GM12873 (cell line): ENCODE measurements around the gene RGL2.
A peak's percentile ranks its signal among the peaks of the same experiment; 100 is the strongest.

Experiments used
- CTCF ChIP-seq: IDR thresholded peaks from 2 replicates; pipeline ENCODE4 v1.5.1; 2012; ENCODE audit warnings: low read depth, mild to moderate bottlenecking, moderate library complexity, low read length, control low read depth; ENCODE audit not compliant: insufficient read depth; ENCODE audit errors: missing control alignments

The RGL2 gene

DNA sequence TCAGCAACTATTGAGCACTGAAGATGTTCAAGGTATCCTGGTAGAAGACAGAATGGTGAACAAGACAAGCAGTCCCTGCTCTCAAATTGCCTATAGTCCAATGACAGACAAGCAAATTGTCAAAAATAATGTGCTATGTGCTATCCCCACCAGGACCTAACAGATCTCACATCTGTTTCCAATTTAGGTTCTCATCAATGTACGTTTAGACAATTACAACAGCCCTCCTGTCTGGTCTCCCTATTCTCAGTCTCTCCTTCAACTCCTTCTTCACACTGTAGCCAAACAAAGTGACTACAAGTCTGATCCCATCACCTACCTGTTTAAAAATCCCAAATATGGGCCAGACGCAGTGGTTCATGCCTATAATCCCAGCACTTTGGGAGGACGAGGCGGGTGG lies 7.6 kb upstream of the RGL2 start:
- TF ChIP-seq CTCF, result no peak

DNA sequence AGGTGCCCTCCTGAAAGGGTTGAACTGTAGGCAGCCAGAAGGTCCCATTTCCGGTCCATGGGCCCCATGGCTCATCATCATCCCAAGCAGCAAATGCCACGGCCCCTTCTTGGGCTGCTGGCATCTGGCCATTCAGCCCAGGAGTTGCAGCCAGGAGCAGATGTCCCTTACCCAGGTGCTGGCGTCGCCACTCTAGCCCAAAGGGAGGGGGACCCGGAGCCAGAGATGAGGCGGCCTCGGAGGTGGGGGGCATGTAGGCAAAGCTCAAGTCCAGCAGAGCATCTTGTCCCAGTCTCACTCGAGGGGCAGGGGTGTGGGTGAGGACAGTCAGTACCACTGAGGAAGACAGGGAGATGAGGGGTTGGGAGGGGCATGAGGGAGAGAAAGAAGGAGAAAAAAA lies 6.3 kb upstream of the RGL2 start:
- TF ChIP-seq CTCF, result no peak

GRCh38 chr6:33304216-33304615 lies 5.5 kb upstream of the RGL2 start:
- TF ChIP-seq CTCF, result no peak

DNA sequence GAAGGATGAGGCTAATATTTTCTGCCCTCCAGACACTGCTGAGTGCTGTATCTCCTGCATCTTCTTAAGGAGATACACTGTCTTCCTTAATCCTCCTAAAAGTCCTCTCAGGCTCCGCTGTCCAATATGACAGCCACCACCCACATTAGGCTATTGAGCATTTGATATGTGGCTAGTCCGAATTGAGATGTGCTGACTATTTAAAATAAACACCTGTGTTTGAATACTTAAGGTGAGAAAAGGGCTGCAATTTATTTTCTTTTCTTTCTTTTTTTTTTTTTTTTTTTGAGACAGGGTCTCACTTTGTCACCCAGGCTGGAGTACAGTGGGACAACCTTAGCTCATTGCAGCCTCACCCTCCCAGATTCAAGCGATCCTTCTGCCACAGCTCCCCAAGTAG lies 3.1 kb upstream of the RGL2 start:
- no peak for TF ChIP-seq CTCF

DNA sequence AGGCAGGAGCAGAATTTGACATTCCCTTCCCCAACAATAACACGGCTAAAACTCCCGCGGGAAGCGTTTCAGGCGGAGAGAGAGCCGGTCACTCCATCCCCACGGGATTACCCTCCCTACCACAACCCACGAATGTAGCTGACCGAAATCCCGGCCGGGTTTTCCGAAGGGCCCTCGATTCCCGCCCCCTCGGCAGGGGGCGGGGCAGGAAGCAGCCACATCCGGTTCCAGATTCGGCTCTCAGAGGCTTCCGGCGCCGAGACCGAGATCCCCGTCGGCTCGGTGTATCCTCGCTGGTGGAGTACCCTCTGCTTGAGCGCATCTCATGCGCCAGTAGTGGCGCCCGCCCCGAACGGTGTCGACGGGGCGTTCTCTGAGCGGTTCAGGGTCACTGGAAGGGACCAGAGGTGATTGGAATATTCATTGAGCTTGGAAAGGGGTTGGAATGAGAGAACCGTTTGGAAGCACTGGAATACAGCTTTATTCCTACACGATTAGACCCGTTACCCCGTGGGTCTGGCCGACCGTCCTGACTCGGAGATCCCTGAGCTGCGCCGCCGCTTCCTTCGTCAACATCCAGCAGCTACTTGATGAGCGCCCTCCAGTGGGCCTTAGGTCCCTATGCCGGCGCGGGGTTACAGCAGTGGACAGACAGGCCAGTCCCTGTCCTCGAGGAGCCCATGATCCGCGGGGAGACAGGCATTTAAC lies 649 bp upstream of the RGL2 start:
- TF ChIP-seq CTCF, result peak; percentile 72

GRCh38 chr6:33297956-33298772 lies 578 bp downstream of the RGL2 start:
- peak; percentile 21 for TF ChIP-seq CTCF

DNA sequence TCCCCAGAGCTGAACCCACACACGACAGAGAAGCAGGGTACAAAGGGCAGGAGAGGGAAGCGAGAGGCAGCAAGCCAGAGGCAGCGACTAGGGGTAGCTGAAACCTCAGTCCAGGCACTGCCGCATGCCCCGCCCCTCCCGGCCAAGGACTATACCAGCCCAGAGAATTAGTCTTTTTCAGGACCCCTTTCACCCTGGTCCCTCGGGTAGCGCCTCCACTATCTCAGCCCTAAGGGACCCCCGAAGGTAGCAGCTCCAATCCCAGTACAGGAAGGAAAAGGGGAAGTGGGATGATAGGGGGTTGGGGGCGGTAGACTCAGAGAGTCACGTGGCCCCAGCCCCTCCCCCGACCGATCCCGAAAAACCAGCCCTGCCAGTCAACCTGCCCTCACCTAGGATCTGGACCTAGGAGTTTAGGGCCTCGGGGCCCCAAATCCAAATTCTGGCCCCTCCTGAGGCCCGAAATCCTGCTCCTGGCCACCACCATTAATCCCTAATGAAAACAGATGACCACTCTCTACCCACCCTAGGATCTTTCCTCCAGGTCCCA lies 1.3 kb downstream of the RGL2 start:
- TF ChIP-seq CTCF, result no peak
